Ammon's horn (tissue), 1 donor: ENCODE data around the gene ZNF432.

Experiments used
- DNase-seq: peaks from one replicate; pipeline ENCODE4 v3.0.0-alpha.2; 2016; ENCODE audit warnings: low spot score

The ZNF432 gene

DNA sequence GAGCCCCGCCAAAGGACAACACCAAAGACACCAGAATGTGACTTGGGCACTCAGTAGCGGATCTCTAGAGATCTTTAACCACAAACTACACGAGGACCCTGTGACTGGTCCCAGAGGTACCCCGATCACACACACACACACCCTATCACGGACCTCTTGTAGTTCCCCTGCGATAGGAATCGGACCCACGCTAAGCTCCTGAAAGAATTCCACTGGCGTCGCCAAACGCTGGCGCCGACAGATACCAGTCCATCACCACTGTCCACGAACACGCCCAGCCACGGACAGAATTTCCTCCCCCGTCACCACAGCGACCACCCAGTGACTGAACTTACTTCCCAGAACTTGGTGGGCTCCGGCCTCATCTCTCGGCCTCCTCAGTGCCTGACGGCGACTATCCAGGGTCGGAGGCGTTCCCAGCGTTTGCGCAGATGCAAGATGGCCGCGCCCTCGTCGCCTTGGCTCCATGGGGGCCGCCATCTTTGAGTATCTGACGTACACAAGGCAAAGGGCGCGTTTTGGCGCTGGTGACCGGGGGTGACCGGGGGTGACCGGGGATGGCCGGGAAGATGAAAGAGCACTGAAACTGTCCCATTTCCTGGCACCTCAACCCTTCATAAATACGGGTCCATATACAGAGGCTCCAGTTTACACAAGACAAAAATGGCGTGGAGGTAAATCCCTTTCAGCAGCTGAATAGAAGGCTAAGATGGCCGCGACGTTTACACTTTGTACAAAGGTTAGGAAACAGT, 40.7 kb downstream of the ZNF432 start, which contains the start of gene ZNF615:
ZNF615 (minus strand) TSS at position 406 of the 752 bp plus-strand sequence. CDS start 4,500 bp downstream, outside the sequence.
- DNase-seq = peak; percentile 97

- no peak for DNase-seq
Measured at GRCh38 chr19:52007451-52007805, 41.2 kb downstream of the ZNF432 start.

- no peak for DNase-seq
Measured at GRCh38 chr19:51994048-51994644, 54.5 kb downstream of the ZNF432 start.

DNA sequence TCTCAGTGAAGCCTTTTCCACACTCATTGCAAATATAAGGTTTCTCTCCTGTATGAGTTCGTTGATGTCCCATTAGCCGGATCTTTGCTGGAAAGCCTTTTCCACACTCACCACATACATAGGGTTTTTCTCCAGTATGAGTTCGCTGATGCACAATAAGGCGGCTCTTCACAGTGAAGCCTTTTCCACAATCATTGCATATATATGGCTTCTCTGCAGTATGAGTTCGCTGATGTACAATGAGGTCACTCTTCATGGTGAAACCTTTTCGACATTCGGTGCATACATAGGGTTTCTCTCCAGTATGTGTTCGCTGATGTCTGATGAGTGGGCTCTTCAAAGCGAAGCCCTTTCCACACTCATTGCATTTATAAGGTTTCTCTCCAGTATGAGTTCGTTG, 55.2 kb downstream of the ZNF432 start:
- DNase-seq = no peak

- DNase-seq = peak; percentile 97
Measured at GRCh38 chr19:51986309-51987291, 62.0 kb downstream of the ZNF432 start, which contains the start of gene ZNF350. ZNF350 (minus strand) TSS chr19:51986840; CDS start chr19:51974360, 12,480 bp downstream.

- no peak for DNase-seq
Measured at GRCh38 chr19:51983361-51983760, 65.3 kb downstream of the ZNF432 start.
